HFFc6 (cell line): ENCODE measurements around the gene DPYSL5. TPM values are rescaled to one million over a fixed set of nuclear protein-coding genes. Genes with fewer than 3 reads are reported as not detected.

Experiments
- DNase-seq: peaks from one replicate; pipeline ENCODE4 v3.0.0-alpha.2; 2018
- H3K27ac Mint-ChIP-seq: 2 replicates; pipeline ENCODE4 v1.8.0; 2020; ENCODE audit warnings: mild to moderate bottlenecking, mixed read lengths
- H3K27me3 Mint-ChIP-seq: 2 replicates; pipeline ENCODE4 v1.8.0; 2021; ENCODE audit warnings: mild to moderate bottlenecking, moderate library complexity, mixed read lengths; ENCODE audit not compliant: insufficient read depth
- H3K36me3 Mint-ChIP-seq: 2 replicates; pipeline ENCODE4 v1.8.0; 2021; ENCODE audit warnings: low read depth, mixed read lengths
- H3K4me1 Mint-ChIP-seq: 2 replicates; pipeline ENCODE4 v1.8.0; 2020; ENCODE audit warnings: low read depth, mixed read lengths
- H3K4me3 Mint-ChIP-seq: 2 replicates; pipeline ENCODE4 v1.8.0; 2020; ENCODE audit warnings: mild to moderate bottlenecking, moderate library complexity, mixed read lengths
- H3K9me3 Mint-ChIP-seq: 2 replicates; pipeline ENCODE4 v1.8.0; 2020; ENCODE audit warnings: mild to moderate bottlenecking, mixed read lengths
- total RNA-seq, 6 experiments: library from RNA; stranded (reverse); fragmentation: NEBNext Ultra II Directional; extraction: Animal tissue kit (Norgen Biotek cat#: 25700); gene quantifications; 2 replicates in 1 of 6; 3 replicates in 5 of 6; pipeline ENCODE4 v1.2.3, GENCODE V29; 2021
- TF ChIP-seq, protein P1 (sequence below): fragments of 200-600 bp; sonication (generic); IDR thresholded peaks from 2 replicates; pipeline ENCODE4 v1.5.0; 2021; ENCODE audit warnings: antibody characterized with exemption, mild to moderate bottlenecking

Gene DPYSL5
- total RNA-seq, 6 experiments from 2014 or later: not detected

DNA sequence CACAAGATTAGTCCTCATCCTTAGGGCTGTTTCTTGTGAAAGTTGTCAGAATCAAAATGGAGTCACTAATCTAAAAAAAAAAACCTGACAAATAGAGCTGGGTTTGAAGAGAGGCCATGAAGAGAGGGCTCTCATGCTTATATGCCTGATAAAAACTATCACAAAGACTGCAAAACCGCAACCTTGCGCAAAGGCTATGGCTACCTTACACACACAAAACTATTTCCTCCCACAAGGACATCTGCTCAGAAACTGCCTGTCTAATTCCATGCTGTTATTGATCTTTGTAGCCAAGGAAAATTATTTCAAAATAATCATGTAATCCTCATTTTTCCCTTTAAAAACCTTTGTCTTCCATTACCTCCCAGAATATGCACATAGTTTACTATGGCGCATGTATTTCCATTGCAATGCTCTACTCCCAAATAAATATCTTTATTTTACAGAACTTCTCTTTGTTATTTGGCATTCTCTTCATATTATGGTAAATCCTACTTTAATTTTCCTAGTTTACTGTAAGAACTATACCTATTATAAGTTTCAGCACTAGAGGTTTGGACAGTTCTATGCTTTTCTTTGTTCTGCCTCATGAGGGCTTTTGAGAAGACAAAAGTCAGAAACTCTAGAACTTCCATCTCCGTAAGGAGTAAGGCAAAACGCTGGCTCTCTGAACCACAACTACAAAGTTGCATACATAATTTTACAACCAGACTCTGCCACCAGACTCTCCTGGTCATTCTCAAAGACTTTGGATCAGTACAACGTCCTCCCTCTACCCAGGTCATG lies 9.6 kb upstream of the DPYSL5 start:
- Mint-ChIP-seq H3K9me3 (no peaks in the 10 kb centered on the region), H3K27ac (no peak overlapping the region), H3K4me3 (no peak overlapping the region), H3K4me1 (no peaks in the 10 kb centered on the region), H3K36me3 (no peaks in the 10 kb centered on the region), H3K27me3 (peaks cover 33% of the 10 kb centered on the region)
- DNase-seq: no peak
- TF ChIP-seq, protein P1, sequence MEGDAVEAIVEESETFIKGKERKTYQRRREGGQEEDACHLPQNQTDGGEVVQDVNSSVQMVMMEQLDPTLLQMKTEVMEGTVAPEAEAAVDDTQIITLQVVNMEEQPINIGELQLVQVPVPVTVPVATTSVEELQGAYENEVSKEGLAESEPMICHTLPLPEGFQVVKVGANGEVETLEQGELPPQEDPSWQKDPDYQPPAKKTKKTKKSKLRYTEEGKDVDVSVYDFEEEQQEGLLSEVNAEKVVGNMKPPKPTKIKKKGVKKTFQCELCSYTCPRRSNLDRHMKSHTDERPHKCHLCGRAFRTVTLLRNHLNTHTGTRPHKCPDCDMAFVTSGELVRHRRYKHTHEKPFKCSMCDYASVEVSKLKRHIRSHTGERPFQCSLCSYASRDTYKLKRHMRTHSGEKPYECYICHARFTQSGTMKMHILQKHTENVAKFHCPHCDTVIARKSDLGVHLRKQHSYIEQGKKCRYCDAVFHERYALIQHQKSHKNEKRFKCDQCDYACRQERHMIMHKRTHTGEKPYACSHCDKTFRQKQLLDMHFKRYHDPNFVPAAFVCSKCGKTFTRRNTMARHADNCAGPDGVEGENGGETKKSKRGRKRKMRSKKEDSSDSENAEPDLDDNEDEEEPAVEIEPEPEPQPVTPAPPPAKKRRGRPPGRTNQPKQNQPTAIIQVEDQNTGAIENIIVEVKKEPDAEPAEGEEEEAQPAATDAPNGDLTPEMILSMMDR: peak; percentile 16; the same call in 1 of the 2 replicates

DNA sequence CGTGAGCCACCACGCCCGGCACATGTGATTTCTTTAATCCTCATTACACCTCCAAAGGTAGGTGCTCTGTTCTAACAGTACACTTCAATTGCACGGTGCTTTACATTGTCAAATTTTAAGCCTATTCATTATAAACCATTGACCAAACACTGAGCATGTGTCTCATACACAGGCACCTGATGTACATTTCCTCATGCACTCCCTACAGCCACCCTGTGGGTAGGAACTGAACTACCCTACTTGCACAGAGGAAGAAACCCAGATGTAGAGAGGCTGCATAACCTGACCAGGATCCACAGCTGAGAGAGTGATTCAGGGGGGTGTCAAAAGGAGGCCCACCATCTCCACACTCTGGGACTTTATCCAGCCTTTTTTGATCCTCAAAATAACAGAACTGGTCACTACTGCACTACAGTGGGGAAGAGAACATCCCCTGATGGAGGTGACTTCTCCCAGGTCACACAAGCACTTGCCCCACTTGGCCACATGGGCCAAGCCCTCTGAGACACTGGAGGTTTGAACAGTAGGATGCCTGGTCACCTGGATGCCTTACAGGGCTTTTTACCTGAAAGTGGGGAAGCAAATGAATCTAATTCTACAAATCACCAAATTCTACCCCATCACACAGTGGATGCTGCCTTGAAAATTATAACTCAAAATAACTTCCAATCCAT lies 6.9 kb upstream of the DPYSL5 start:
- no peaks in the 10 kb centered on the region for H3K9me3 Mint-ChIP-seq
- H3K4me1 Mint-ChIP-seq: no peaks in the 10 kb centered on the region
- no peak overlapping the region for H3K4me3 Mint-ChIP-seq
- H3K36me3 Mint-ChIP-seq: no peaks in the 10 kb centered on the region
- no peak overlapping the region for H3K27ac Mint-ChIP-seq
- TF ChIP-seq, protein P1: peak; percentile 38
- peaks cover 49% of the 10 kb centered on the region for H3K27me3 Mint-ChIP-seq
- peak; percentile 9 for DNase-seq

DNA sequence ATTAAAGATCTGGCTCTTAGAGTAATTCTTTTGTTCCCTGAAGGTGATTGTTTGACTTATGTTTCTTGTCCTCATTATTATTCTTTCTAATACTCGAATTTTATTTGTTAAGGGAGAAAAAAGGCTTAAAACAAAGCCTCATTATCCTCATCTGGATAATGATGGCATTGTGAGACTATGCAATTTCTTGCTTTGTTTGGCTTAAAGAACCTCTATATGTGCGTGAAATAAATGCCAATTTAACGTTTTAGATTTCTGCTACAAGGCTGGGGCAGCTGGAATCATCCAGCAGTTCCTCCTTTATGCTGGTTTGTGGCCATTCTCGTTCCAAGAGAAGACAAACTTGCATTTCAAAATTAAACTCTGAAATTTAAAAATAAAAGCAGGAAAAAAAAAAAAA lies 4.9 kb upstream of the DPYSL5 start:
- TF ChIP-seq, protein P1: no peak
- peaks cover 55% of the 10 kb centered on the region for H3K27me3 Mint-ChIP-seq
- no peaks in the 10 kb centered on the region for H3K36me3 Mint-ChIP-seq
- H3K27ac Mint-ChIP-seq: no peak overlapping the region
- no peaks in the 10 kb centered on the region for H3K4me1 Mint-ChIP-seq
- DNase-seq: no peak
- no peak overlapping the region for H3K4me3 Mint-ChIP-seq
- no peaks in the 10 kb centered on the region for H3K9me3 Mint-ChIP-seq

DNA sequence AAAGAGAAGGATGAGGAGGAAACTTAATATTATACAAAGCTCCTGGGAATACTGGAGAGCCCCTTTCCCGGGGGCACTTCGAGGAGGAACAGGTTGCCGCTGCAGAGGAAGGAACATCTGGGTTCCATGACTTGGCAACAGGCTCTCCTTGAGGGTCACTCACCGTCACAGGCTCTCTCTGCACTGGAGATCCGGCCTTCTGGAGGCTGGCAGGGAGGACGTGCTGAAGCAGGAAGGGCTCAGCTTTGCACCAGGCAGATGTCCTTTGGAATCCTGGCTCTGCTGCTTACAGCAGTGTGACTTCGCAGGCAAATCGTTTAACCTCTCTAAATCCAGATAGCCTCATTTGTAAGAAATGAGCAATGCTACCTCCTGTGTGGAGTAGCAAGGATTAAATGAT lies 2.9 kb upstream of the DPYSL5 start:
- Mint-ChIP-seq H3K27me3 (peaks cover 59% of the 10 kb centered on the region), H3K9me3 (no peaks in the 10 kb centered on the region), H3K27ac (no peak overlapping the region), H3K4me3 (no peak overlapping the region), H3K4me1 (no peaks in the 10 kb centered on the region), H3K36me3 (no peaks in the 10 kb centered on the region)
- no peak for DNase-seq
- TF ChIP-seq, protein P1: no peak

DNA sequence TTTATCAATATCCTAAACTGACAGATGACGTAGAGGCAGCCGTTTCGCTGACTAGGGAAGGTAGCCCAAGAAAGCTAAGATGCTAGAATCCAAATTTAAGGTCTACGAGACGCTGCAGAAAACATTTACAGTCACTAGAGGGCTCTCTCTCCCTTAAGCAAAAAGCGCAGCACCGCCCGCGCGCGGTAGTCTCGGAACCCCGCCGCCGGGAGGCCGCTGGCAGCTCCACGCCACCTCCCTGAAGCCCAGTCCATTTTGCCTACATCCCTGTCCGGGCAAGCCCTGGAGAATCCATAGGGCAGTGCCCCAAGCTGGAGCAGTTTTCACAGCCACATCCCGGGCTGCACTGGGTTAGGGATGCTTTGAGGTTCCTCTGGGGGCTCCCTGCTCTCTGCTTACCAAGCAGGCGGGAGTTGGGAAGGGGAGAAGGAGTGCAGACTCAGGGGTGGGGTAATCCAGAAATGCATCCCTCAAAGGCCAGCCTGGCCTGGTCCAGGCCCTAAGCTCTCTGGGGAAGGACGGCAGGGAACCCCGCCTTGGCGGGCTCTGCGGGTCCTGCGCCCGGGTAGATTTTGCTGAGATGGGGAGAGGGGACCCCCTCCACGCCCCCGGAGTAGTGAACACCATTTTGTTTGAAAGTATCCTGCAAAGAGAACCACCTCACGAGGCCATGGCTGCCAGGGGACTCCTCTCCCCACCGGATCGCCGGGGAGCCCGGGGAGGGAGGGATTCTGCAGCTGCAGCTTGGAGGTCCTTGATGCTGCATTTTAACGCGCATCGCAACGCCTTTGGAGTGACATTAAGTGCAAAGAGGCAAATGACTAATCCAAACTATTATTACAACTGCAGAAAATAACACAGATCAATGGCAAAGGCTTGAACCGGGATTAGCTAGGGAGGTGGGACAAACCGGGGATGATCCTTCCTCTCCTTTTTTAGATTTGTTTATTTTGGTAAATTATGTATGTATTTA lies 1.3 kb upstream of the DPYSL5 start:
- no peaks in the 10 kb centered on the region for H3K36me3 Mint-ChIP-seq
- H3K27ac Mint-ChIP-seq: no peak overlapping the region
- no peak overlapping the region for H3K4me3 Mint-ChIP-seq
- TF ChIP-seq, protein P1: peak; percentile 85
- H3K9me3 Mint-ChIP-seq: no peaks in the 10 kb centered on the region
- peak; percentile 48 for DNase-seq
- H3K4me1 Mint-ChIP-seq: no peaks in the 10 kb centered on the region
- H3K27me3 Mint-ChIP-seq: peaks cover 61% of the 10 kb centered on the region
